Measurements from ENCODE around the gene FN1.

- TF ChIP-seq CTCF (IDR thresholded peaks at IDR 0.05) (no peak), EP300 (IDR thresholded peaks at IDR 0.05) (no peak)
Measured at GRCh38 chr2:215384710-215385109, 51.2 kb downstream of the FN1 start.
